ENCODE measurements around the gene GTF2H1.
A peak's percentile ranks its signal among the peaks of the same experiment; 100 is the strongest.

The GTF2H1 gene

GRCh38 chr11:18321969-18322711 is at the start of gene GTF2H1, which contains the start of gene HPS5:
Gene GTF2H1 (plus strand): TSS chr11:18322567. CDS start chr11:18333075, 10,508 bp downstream.
Gene HPS5 (minus strand): TSS chr11:18322140. CDS start chr11:18317858, 4,282 bp downstream.
- DNase-seq (ENCODE audit: low spot score) = peak; percentile 99

- no peak for DNase-seq (ENCODE audit: low spot score)
Observed at GRCh38 chr11:18277565-18278271, 44.6 kb upstream of the GTF2H1 start.

DNA sequence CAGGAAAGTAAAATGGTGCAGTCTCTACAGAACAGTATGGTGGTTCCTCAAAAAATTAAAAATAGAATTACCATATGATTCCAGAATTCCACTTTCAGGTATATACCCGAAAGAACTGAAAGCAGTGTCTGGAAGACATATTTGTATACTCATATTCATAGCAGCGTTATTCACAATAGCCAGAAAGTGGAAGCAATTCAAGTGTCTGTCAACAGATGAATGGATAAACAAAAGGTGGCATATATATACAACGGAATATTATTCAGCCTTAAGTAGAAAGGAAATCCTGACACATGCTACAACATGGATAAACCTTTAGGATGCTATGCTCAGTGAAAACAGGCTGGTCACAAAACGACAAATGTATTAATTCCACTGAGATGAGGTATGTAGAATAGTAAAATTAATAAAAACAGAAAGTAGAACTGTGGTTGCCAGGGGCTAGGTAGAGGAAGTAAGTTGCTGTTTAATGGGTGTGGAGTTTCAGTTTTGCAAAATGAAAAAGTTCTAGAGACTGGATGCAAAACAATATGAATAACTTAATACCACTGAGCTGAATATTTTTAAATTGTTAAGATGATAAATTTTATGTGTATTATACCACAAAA is 41.8 kb upstream of the GTF2H1 start:
- DNase-seq (ENCODE audit: low spot score) = no peak

DNA sequence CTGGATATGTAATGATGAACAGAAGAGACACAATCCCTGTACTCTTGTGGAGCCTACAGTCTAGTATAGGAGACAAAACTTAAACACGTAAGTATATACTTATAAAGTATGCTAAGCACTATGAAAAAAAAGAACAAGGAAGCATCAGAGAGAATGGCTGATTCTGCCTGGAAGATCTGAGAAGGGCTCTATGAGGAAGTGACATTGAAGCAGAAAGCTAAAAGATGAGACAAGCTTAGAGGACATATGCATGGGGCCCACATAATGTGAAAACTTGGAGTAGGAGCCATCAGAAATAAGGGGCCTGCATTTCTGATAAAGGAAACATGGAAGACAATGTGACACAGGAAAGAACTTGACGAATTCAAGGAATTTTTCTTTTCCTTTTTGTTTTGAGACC is 39.7 kb upstream of the GTF2H1 start:
- DNase-seq (ENCODE audit: low spot score) = no peak

DNA sequence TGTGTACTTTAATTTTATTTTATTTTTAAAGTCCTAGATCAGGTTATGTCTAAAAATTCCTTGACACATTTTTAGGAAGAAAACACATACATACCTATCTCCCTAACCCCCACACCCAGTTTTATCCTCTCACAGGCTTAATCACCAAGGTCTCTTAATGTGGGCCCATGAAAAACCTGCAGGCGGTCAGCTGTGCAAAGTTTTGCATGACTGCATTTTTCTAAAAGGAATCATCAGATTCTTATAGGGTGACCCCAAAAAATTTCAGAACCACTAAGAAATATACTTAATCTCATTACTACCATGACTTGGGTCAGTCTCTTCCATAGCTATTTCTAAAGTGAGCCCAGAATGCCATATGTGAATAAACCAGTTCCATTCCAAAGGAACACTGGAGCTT is 36.5 kb upstream of the GTF2H1 start:
- no peak for DNase-seq (ENCODE audit: low spot score)

- DNase-seq (ENCODE audit: low spot score) = no peak
Observed at GRCh38 chr11:18288911-18289310, 33.5 kb upstream of the GTF2H1 start.

GRCh38 chr11:18294862-18295261 is 27.5 kb upstream of the GTF2H1 start:
- DNase-seq (ENCODE audit: low spot score) = no peak

GRCh38 chr11:18295316-18295715 is 27.1 kb upstream of the GTF2H1 start:
- DNase-seq (ENCODE audit: low spot score) = no peak

DNA sequence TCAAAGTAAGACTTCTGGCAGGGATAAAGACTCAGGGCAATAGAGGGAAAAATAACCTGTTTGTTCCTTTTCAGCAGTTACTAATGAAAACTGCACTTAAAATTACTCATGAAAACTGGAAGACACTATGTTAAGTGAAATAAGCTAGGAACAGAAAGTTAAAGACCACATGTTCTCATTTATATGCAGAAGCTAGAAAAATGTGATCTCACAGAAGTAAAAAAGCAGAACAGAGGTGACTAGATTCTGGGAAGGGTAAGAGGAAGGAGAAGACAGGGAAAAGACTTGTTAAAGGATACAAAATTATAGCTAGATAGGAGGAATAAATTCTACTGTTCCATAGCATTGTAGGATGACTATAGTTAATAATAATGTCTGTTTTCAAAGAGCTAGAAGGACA is 22.6 kb upstream of the GTF2H1 start:
- DNase-seq (ENCODE audit: low spot score) = no peak

GRCh38 chr11:18304745-18305144 is 17.6 kb upstream of the GTF2H1 start:
- no peak for DNase-seq (ENCODE audit: low spot score)

GRCh38 chr11:18307461-18308139 is 14.8 kb upstream of the GTF2H1 start:
- DNase-seq (ENCODE audit: low spot score) = no peak

DNA sequence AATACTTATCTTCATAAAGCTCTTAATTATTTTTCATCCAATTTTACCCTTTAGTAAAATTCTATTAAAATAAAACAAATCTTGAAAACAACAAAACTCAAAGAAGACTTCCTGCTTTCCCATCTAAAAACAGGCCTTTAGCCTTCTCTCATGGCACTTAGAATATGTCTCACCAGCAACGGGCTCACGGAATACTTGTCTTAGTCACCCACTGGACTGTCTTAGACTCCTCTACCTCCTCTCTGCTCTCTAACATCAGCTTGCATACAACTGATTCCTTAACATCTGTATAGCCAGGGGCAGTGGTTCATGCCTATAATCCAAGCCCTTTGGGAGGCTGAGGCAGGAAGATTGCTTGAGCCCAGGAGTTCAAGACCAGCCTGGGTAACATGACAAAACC is 14.1 kb upstream of the GTF2H1 start:
- no peak for DNase-seq (ENCODE audit: low spot score)

- DNase-seq (ENCODE audit: low spot score) = no peak
Observed at GRCh38 chr11:18309691-18310090, 12.7 kb upstream of the GTF2H1 start.

DNA sequence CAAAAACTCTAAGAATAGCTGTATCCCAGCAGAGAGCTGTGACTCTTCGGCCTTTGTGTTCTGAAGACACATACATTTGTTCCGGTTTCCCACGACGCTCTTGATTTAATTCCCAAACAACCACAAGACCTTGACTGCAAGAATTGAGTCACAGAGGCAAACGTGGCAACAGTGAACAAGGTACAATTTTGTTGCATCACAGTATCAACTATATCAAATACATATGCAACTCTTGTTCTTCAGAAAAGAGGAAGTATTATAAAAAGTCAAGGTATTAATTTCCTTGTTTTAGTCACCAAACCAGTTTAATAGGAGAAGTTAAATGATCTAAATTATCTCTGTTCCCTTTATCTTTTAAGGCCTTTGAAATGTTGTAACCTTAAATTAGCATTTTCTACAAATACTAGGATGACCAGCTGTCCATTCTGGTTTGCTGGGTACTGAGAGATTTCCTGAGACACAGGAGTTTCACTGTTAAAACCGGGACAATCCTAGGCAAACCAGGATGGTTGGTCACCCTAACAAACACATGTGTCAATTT is 11.5 kb upstream of the GTF2H1 start:
- DNase-seq (ENCODE audit: low spot score) = no peak

- no peak for DNase-seq (ENCODE audit: low spot score)
Observed at GRCh38 chr11:18312012-18312411, 10.4 kb upstream of the GTF2H1 start.

DNA sequence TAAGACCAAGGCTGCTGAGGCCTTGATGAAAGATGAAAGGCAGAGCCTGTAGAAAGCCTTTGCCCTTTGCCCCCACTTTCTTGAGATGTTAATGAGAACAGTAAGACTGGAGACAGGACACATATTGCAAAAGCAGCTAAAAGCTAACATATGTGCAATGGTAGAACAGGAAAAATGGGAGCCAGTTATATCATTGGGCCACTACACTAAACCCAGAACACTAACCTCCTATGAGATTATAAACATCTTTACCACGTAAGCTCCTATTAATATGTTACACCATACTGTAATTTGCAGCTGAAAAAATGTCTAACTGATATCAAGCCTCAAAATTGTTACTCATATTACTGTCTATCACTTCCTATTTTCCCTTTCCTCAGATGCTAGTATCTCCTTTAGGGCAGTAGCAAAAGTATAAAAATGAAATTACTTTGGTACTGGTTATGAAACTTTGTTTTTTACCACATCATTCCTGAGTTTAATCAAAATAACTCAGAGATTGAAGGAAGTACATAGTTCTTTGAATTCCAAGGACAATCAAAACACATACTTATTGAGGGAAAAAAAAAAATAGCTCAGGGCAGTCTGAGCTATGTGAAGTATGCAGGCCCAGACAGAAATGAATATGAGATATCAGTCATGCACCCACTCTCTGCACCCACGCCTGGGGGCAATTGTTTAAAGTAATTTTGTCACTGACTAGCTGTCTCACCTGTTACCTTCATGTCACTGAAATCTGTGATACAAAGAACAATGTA is 9.5 kb upstream of the GTF2H1 start:
- no peak for DNase-seq (ENCODE audit: low spot score)

DNA sequence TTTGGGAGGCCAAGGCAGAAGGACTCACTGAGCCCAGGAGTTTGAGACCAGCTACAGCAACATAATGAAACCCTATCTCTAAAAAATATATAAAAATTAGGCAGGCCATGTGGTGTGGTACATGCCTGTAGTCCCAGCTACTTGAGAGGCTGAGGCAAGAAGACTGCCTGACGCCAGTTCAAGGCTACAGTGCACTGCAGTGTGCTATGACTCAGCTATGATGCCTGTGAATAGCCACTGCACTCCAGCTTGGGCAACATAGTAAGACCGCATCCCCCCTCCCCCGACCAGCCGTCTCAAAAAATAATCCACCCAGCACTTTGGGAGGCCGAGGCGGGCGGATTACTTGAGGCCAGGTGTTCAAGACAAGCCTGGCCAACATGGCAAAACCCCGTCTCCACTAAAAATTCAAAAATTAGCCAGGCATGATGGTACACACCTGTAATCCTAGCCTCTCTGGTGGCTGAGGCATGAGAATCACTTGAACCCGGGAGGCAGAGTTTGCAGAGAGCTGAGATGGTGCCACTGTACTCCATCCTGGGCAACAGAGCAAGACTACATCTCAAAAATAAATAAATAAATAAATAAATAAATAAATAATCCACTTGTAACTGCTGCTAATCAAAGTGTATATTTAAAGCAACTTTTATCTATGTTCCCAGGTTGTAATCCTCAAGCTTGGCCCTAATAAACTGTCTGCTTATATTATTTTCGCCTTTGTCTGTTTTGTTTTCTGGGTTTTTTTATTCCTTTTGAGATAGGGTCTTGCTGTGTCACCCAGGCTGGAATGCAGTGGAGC is 8.2 kb upstream of the GTF2H1 start:
- DNase-seq (ENCODE audit: low spot score) = no peak

- no peak for DNase-seq (ENCODE audit: low spot score)
Observed at GRCh38 chr11:18314784-18315523, 7.4 kb upstream of the GTF2H1 start.

DNA sequence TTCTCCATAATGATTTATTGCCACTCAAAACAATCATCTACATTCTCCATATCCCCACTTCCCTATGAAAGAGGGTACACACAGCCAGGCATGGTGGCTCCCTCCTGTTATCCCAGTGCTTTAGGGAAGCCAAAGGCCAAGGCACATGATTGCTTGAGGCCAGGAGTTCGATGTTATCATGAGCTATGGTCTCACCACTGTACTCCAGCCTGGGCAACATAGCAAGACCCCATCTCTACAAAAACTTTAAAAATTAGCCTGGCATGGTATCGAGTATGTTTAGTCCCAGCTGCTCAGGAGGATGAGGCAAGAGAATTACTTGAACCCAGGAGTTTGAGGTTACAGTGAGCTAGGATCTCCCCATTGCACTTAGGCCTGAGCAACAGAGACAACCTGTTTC is 6.5 kb upstream of the GTF2H1 start:
- no peak for DNase-seq (ENCODE audit: low spot score)

GRCh38 chr11:18317551-18317950 is 4.8 kb upstream of the GTF2H1 start:
- no peak for DNase-seq (ENCODE audit: low spot score)
